Mesenteric fat pad (tissue), 1 donor: ENCODE data around the gene WDFY3. TPM values are rescaled to one million over a fixed set of nuclear protein-coding genes. Genes with fewer than 3 reads are reported as not detected.
"Not testable (repeated sequence)": the region's sequence is repeated elsewhere in the genome, so short reads cannot be mapped to it uniquely, and the experiment has no call there.

ENCODE experiments used
- DNase-seq: peaks from one replicate; pipeline ENCODE4 v3.0.0-alpha.2; 2020; ENCODE audit warnings: low spot score
- total RNA-seq: library from RNA; stranded (reverse); fragmentation: NEBNext Ultra II Directional; extraction: Animal tissue kit (Norgen Biotek cat#: 25700); gene quantifications from one replicate; pipeline ENCODE4 v1.2.1, GENCODE V29; 2021
- donor health status: DM: yes; HTN: yes; CAD: no.

WDFY3 gene
- total RNA-seq, 1 donor from 2014 or later, result 124 TPM

GRCh38 chr4:84866295-84866694 lies 100.2 kb downstream of the WDFY3 start:
- DNase-seq, result no peak

- no peak for DNase-seq
Observed at GRCh38 chr4:84865600-84865999, 100.9 kb downstream of the WDFY3 start.

GRCh38 chr4:84862064-84862463 lies 104.4 kb downstream of the WDFY3 start:
- no peak for DNase-seq

- no peak for DNase-seq
Observed at GRCh38 chr4:84857296-84857695, 109.2 kb downstream of the WDFY3 start.

GRCh38 chr4:84856468-84857049 lies 109.9 kb downstream of the WDFY3 start:
- DNase-seq, result no peak

- no peak for DNase-seq
Observed at GRCh38 chr4:84855774-84856173, 110.7 kb downstream of the WDFY3 start.

- no peak for DNase-seq
Observed at GRCh38 chr4:84852081-84852480, 114.4 kb downstream of the WDFY3 start.

GRCh38 chr4:84849051-84849640 lies 117.3 kb downstream of the WDFY3 start:
- DNase-seq, result no peak

GRCh38 chr4:84848432-84848831 lies 118.1 kb downstream of the WDFY3 start:
- no peak for DNase-seq

GRCh38 chr4:84847978-84848377 lies 118.5 kb downstream of the WDFY3 start:
- no peak for DNase-seq

GRCh38 chr4:84846985-84847384 lies 119.5 kb downstream of the WDFY3 start:
- DNase-seq, result no peak

- DNase-seq, result no peak
Observed at GRCh38 chr4:84841435-84841834, 125.1 kb downstream of the WDFY3 start.

- DNase-seq, result no peak
Observed at GRCh38 chr4:84837751-84838150, 128.7 kb downstream of the WDFY3 start.

- DNase-seq, result not testable (repeated sequence)
Observed at GRCh38 chr4:84829633-84830032, 136.9 kb downstream of the WDFY3 start.

GRCh38 chr4:84826681-84827080 lies 139.8 kb downstream of the WDFY3 start:
- DNase-seq, result no peak

GRCh38 chr4:84825701-84826341 lies 140.7 kb downstream of the WDFY3 start:
- DNase-seq, result no peak

GRCh38 chr4:84821064-84821463 lies 145.4 kb downstream of the WDFY3 start:
- DNase-seq, result no peak

GRCh38 chr4:84814094-84814750 lies 152.3 kb downstream of the WDFY3 start:
- no peak for DNase-seq

GRCh38 chr4:84809946-84810345 lies 156.5 kb downstream of the WDFY3 start:
- DNase-seq, result no peak

GRCh38 chr4:84808332-84808731 lies 158.2 kb downstream of the WDFY3 start:
- no peak for DNase-seq

- not testable (repeated sequence) for DNase-seq
Observed at GRCh38 chr4:84806541-84806940, 159.9 kb downstream of the WDFY3 start.

- DNase-seq, result no peak
Observed at GRCh38 chr4:84804136-84804535, 162.4 kb downstream of the WDFY3 start.
